Prostate gland (tissue), 2 donors: ENCODE results near the gene C1orf35. TPM values are rescaled to one million over a fixed set of nuclear protein-coding genes. Genes with fewer than 3 reads are reported as not detected.

ENCODE experiments used
- DNase-seq: peaks from one replicate; pipeline ENCODE4 v3.0.0-alpha.2; 2019; ENCODE audit warnings: low spot score
- H3K27ac ChIP-seq, 2 donors: fragments of 200-600 bp; sonication (generic); 2 replicates each; pipeline ENCODE4 v1.5.1; 2017 to 2019
- H3K27me3 ChIP-seq: fragments of 200-600 bp; sonication (generic); replicated peaks from 2 replicates; pipeline ENCODE4 v1.5.1; 2019; ENCODE audit not compliant: insufficient read depth
- H3K36me3 ChIP-seq, 2 donors: fragments of 200-600 bp; sonication (generic); 1 replicate in 1 of 2; 2 replicates in 1 of 2; pipeline versions ENCODE4 v1.5.1 to v1.8.1; 2017 to 2019
- H3K4me1 ChIP-seq: fragments of 200-600 bp; sonication (generic); replicated peaks from 2 replicates; pipeline ENCODE4 v1.5.1; 2019
- H3K4me3 ChIP-seq, 2 donors: fragments of 200-600 bp; sonication (generic); 2 replicates each; pipeline ENCODE4 v1.5.1; 2017 to 2019
- H3K9me3 ChIP-seq: fragments of 200-600 bp; sonication (generic); 2 replicates; pipeline ENCODE4 v1.5.1; 2017
- CTCF ChIP-seq, 4 experiments: fragments of 200-600 bp in 2 of 4; fragments of 450-650 bp in 2 of 4; sonication (generic) in 2 of 4; IDR thresholded peaks; 1 replicate in 3 of 4; 2 replicates in 1 of 4; pipeline ENCODE4 v1.5.1; 2016 to 2019; ENCODE audit warnings: antibody characterized with exemption in 4 of 4, mild to moderate bottlenecking in 2 of 4, moderate library complexity in 2 of 4
- POLR2A ChIP-seq: fragments of 450-650 bp; IDR thresholded peaks from one replicate; pipeline ENCODE4 v1.6.1; 2016; ENCODE audit warnings: antibody characterized with exemption, mild to moderate bottlenecking
- POLR2AphosphoS5 ChIP-seq: sonication (generic); formaldehyde crosslinking; IDR thresholded peaks from one replicate; pipeline ENCODE4 v1.6.1; 2017; ENCODE audit warnings: antibody characterized with exemption
- WGBS: methylation state at CpG from one replicate; pipeline ENCODE4 v1.1.5; 2018; 5-methylcytosine and 5-hydroxymethylcytosine counted together
- intact Hi-C: fragments of 100-400 bp; cut with DNase I; formaldehyde crosslinking; loops from one replicate; pipeline ENCODE4 v1.14.2; 2022
- total RNA-seq, 2 donors: library from RNA; depleted of rRNA; stranded (reverse); fragments of >200 nt; gene quantifications; one replicate each; pipeline ENCODE4 v1.1.0, GENCODE V29; 2016

C1orf35 gene
- total RNA-seq, 2 donors from 2014 or later: 23.5 TPM

GRCh38 chr1:228108055-228108690 lies 5.0 kb upstream of the C1orf35 start:
- WGBS: 75% methylated on average over 11 of the region's 11 CpGs
- peaks cover 3% of the 10 kb centered on the region for H3K4me1 ChIP-seq
- H3K9me3 ChIP-seq: no peaks in the 10 kb centered on the region
- peak overlapping the region; percentile 83 to 96 for H3K4me3 ChIP-seq
- TF ChIP-seq POLR2A (no peak), CTCF (IDR thresholded peaks at IDR 0.05) (no peak), POLR2AphosphoS5 (no peak)
- peak overlapping the region; percentile 92 to 93 for H3K27ac ChIP-seq
- DNase-seq: no peak
- intact Hi-C loops: loop anchor here (2.0 to 5.0 kb wide), 2 partner anchors 25 to 39 kb away; partner anchors contain the start of genes ARF1 and GJC2
- H3K27me3 ChIP-seq: no peaks in the 10 kb centered on the region
- no peaks in the 10 kb centered on the region for H3K36me3 ChIP-seq

- intact Hi-C loops: loop anchor here (2.0 to 5.0 kb wide), 2 partner anchors 25 to 40 kb away; partner anchors contain the start of genes ARF1 and GJC2
Observed at GRCh38 chr1:228107636-228108035, 4.5 kb upstream of the C1orf35 start.

GRCh38 chr1:228106800-228107054 lies 3.6 kb upstream of the C1orf35 start:
- Histone ChIP-seq H3K4me1 (peaks cover 6% of the 10 kb centered on the region), H3K27ac (no peak overlapping the region), H3K27me3 (no peaks in the 10 kb centered on the region), H3K4me3 (no peak overlapping the region), H3K36me3 (no peaks in the 10 kb centered on the region), H3K9me3 (no peaks in the 10 kb centered on the region)
- intact Hi-C loops: loop anchor here (5.0 kb wide), 1 partner anchor 41 kb away; the partner anchor contains the start of gene GJC2
- 84% methylated on average over 9 of the region's 9 CpGs for WGBS
- no peak for DNase-seq
- TF ChIP-seq CTCF (IDR thresholded peaks at IDR 0.05) (no peak), POLR2AphosphoS5 (no peak), POLR2A (no peak)

More at GRCh38 chr1:228107636-228108035, 4.5 kb upstream of the C1orf35 start:
- Histone ChIP-seq H3K27ac (no peak overlapping the region), H3K4me3 (no peak overlapping the region), H3K4me1 (peaks cover 3% of the 10 kb centered on the region), H3K9me3 (no peaks in the 10 kb centered on the region), H3K27me3 (no peaks in the 10 kb centered on the region), H3K36me3 (no peaks in the 10 kb centered on the region)
- TF ChIP-seq POLR2AphosphoS5 (no peak), POLR2A (no peak), CTCF (IDR thresholded peaks at IDR 0.05) (no peak)
- 90% methylated on average over 18 of the region's 19 CpGs for WGBS
- DNase-seq: no peak

- no peak for TF ChIP-seq CTCF (IDR thresholded peaks at IDR 0.05)
- no peak for TF ChIP-seq POLR2A
- TF ChIP-seq POLR2AphosphoS5: no peak
- no peaks in the 10 kb centered on the region for H3K36me3 ChIP-seq
- intact Hi-C loops: loop anchor here (5.0 kb wide), 1 partner anchor 41 kb away; the partner anchor contains the start of gene GJC2
- DNase-seq: no peak
- no peak overlapping the region for H3K27ac ChIP-seq
- H3K4me1 ChIP-seq: peaks cover 6% of the 10 kb centered on the region
- no peaks in the 10 kb centered on the region for H3K9me3 ChIP-seq
- 87% methylated on average over 8 of the region's 8 CpGs for WGBS
- no peaks in the 10 kb centered on the region for H3K27me3 ChIP-seq
- no peak overlapping the region for H3K4me3 ChIP-seq
Observed at GRCh38 chr1:228105996-228106799, 3.1 kb upstream of the C1orf35 start.
